ENCODE results near the gene TMEM116. TPM values are rescaled to one million over a fixed set of nuclear protein-coding genes. Genes with fewer than 3 reads are reported as not detected.
A peak's percentile ranks its signal among the peaks of the same experiment; 100 is the strongest.
"Not testable (repeated sequence)": the region's sequence is repeated elsewhere in the genome, so short reads cannot be mapped to it uniquely, and the experiment has no call there.

The TMEM116 gene
- total and polyA plus RNA-seq, 11 donors = 19.6 to 63.6 (median 43.0) TPM

DNA sequence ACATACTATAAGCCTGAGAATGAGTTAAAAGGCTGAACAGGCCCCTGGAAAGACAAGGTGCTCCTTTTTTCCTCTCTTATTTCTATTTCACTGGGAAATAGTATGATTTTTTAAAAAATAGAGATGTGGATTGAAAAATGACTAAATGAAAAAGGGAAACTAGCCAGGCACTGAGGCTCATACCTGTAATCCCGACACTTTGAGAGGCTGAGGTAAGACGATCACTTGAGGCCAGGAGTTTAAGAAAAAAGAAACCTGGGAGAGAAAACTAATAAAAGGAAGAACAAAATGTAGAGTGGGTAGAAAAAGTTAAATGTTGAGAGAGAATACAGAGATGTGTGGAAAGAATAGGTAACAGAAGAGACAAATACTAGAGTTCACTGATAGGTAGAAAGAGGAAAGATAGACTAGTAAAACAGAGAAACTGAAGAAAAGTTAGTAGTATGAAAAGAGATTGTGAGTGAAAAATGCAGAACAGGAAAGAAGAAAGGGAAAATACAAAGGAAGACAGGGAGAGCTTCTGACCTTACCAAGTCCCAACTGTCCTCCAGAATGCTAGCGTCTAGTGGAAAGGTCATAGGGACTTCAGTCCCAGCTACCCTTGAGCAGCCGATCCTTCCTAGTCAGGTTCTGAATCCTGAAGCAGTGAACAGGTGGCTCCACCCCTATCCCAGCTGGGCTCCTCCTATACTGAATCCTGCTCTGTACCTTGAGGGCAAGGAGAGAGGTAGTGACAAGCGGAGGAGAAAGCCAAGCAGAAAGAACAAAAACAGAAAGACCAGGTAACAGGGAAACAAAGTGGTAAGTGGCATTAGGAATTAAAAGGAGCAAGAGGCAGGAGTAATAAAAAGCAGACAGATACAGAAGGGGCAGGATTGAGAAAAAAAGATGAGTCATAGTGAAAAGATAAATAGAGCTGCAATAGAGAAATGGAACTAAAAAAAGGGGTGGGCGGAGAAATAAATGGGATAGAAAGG, 7.3 kb downstream of the TMEM116 start:
- no peaks in the 10 kb centered on the region for H3K9me3 ChIP-seq
- WGBS, 4 donors = 56 to 72% (median 62%) methylated on average over 6 of the region's 6 CpGs
- TF ChIP-seq, protein P1, sequence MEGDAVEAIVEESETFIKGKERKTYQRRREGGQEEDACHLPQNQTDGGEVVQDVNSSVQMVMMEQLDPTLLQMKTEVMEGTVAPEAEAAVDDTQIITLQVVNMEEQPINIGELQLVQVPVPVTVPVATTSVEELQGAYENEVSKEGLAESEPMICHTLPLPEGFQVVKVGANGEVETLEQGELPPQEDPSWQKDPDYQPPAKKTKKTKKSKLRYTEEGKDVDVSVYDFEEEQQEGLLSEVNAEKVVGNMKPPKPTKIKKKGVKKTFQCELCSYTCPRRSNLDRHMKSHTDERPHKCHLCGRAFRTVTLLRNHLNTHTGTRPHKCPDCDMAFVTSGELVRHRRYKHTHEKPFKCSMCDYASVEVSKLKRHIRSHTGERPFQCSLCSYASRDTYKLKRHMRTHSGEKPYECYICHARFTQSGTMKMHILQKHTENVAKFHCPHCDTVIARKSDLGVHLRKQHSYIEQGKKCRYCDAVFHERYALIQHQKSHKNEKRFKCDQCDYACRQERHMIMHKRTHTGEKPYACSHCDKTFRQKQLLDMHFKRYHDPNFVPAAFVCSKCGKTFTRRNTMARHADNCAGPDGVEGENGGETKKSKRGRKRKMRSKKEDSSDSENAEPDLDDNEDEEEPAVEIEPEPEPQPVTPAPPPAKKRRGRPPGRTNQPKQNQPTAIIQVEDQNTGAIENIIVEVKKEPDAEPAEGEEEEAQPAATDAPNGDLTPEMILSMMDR (IDR thresholded peaks at IDR 0.05) = no peak
- peaks cover 0 to 28% (median under 1%) of the 10 kb centered on the region in 12 donors for H3K4me1 ChIP-seq
- ATAC-seq = peak; percentile 71 to 90 (median 79)
- intact Hi-C loops (cut with DNase I) = no loop called here
- peak overlapping the region in 11 of 12 donors; percentile 19 to 49 (median 40) for H3K4me3 ChIP-seq
- H3K27me3 ChIP-seq = no peaks in the 10 kb centered on the region
- peak overlapping the region; percentile 18 to 84 (median 61) for H3K27ac ChIP-seq
- DNase-seq = peak in 2 of 5 donors; percentile 56 to 57
- H3K36me3 ChIP-seq = peaks cover 0 to 26% (median 0%) of the 10 kb centered on the region in 9 donors

DNA sequence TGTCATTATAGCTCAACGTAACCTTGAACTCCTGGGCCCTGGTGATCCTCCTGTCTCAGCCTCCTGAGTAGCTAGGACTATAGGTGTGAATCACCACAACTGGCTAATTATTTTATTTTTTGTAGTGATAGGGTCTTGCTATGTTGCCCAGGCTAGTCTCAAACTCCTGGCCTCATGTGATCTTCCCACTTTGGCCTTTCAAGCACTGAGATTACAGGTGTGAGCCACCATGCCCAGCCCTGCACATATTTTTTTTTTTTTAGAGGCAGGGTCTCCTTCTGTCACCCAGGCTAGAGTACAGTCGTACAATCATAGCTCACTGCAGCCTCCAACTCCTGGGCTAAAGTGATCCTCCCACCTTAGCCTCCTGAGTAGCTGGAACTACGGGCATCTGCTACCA, 8.9 kb downstream of the TMEM116 start:
- Histone ChIP-seq H3K4me3 (no peak overlapping the region), H3K9me3 (no peaks in the 10 kb centered on the region), H3K27ac (no peak overlapping the region), H3K36me3 (peaks cover 0 to 26% (median 0%) of the 10 kb centered on the region in 9 donors), H3K4me1 (peaks cover 0 to 29% (median 2%) of the 10 kb centered on the region in 12 donors), H3K27me3 (no peaks in the 10 kb centered on the region)
- DNase-seq = no peak
- ATAC-seq = no peak
- TF ChIP-seq, protein P1 (IDR thresholded peaks at IDR 0.05) = no peak
- TF ChIP-seq POLR2A (IDR thresholded peaks at IDR 0.05) = no peak
- WGBS, 4 donors = 95 to 99% (median 98%) methylated on average over 3 of the region's 3 CpGs
- intact Hi-C loops (cut with DNase I) = no loop called here

DNA sequence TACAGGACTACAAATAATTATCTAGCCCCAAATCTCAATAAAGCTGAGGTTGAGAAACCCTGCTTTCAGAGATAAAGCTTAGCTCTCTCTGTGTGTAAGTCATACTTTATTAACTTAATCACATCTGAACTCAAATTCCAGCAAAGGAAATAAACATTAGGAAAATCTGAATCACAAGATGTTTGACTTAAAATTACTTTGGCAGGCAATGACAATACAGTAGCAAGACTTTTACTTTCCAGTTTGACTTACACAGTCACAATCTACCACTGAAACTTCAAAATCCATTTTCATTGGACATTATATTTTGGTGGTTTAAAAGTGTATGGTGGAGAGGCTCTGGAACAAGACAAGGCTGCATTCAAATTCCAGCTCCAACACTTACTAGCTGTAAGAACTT, 11.4 kb downstream of the TMEM116 start:
- H3K4me1 ChIP-seq = peaks cover 0 to 43% (median 11%) of the 10 kb centered on the region in 12 donors
- DNase-seq (no peak), ATAC-seq (no peak)
- H3K9me3 ChIP-seq = no peaks in the 10 kb centered on the region
- H3K27me3 ChIP-seq = no peaks in the 10 kb centered on the region
- intact Hi-C loops (cut with DNase I) = no loop called here
- peak overlapping the region in 1 of 12 donors; percentile 30 for H3K4me3 ChIP-seq
- peaks cover 0 to 26% (median 0%) of the 10 kb centered on the region in 9 donors for H3K36me3 ChIP-seq
- peak overlapping the region in 1 of 12 donors; percentile 35 for H3K27ac ChIP-seq
- TF ChIP-seq, protein P1 (IDR thresholded peaks at IDR 0.05) = no peak
- no peak for TF ChIP-seq POLR2A (IDR thresholded peaks at IDR 0.05)

DNA sequence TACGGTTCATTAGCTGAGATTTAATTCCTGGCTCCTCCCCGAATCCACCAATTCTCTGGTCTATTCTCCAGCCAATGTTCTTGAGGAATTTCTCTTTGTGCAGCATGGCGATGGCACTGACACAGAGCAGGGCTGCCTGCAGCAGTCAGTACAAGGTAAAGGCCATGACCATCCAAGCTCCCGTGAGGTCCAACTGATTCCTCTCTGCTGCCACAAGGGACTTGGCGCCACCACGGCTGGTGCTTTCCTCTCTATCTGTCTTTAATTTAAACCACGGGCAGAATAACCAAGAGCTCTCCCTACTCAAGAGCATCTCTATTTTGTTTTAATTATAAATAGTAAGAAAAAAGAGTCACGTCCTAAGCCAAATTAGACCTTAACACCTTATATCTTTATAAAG, 12.1 kb downstream of the TMEM116 start:
- Histone ChIP-seq H3K27me3 (no peaks in the 10 kb centered on the region), H3K9me3 (no peaks in the 10 kb centered on the region), H3K27ac (peak overlapping the region in 1 of 12 donors; percentile 35), H3K36me3 (peaks cover 0 to 26% (median 0%) of the 10 kb centered on the region in 9 donors), H3K4me1 (peaks cover 0 to 44% (median 11%) of the 10 kb centered on the region in 12 donors), H3K4me3 (peak overlapping the region in 1 of 12 donors; percentile 30)
- intact Hi-C loops (cut with DNase I) = no loop called here
- TF ChIP-seq, protein P1 (IDR thresholded peaks at IDR 0.05) = no peak
- TF ChIP-seq POLR2A (IDR thresholded peaks at IDR 0.05) = no peak
- ATAC-seq = peak in 3 of 4 donors; percentile 36 to 57 (median 46)
- no peak for DNase-seq
- 67 to 75% (median 73%) methylated on average over 8 of the region's 8 CpGs for WGBS, 4 donors

DNA sequence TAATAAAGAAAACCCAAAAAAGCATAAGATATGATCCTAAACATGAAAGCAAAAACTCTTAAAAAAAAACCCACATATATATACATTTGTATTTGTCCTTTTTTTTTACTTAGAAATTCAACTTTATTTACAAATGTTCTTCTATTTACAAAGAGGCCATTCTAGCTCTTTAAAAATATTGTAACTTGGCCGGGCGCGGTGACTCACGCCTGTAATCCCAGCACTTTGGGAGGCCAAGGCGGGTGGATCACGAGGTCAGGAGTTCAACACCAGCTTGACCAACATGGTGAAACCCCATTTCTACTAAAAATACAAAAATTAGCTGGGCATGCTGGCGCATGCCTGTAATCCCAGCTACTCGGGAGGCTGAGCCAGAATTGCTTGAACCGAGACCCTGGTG, 13.8 kb downstream of the TMEM116 start:
- H3K9me3 ChIP-seq; H3K27me3 ChIP-seq; ATAC-seq; H3K4me3 ChIP-seq; DNase-seq; intact Hi-C loops (cut with DNase I): not testable (repeated sequence)
- peaks cover 0 to 58% (median 20%) of the 10 kb centered on the region in 12 donors for H3K4me1 ChIP-seq
- peaks cover 0 to 26% (median 0%) of the 10 kb centered on the region in 9 donors for H3K36me3 ChIP-seq
- H3K27ac ChIP-seq = peak overlapping the region in 1 of 12 donors; percentile 35
- WGBS, 4 donors = 89 to 97% (median 95%) methylated on average over 9 of the region's 9 CpGs

Measured in heart left ventricle (tissue), 16 donors.